GM13977 (cell line): ENCODE measurements around the gene ITIH3.

Experiments used
- DNase-seq: peaks from one replicate; pipeline ENCODE4 v3.0.0; 2012; ENCODE audit warnings: low spot score
- CTCF ChIP-seq: IDR thresholded peaks from 2 replicates; pipeline ENCODE4 v1.5.1; 2012; ENCODE audit warnings: mild to moderate bottlenecking, control low read depth; ENCODE audit not compliant: insufficient read depth; ENCODE audit errors: extremely low read depth, missing control alignments
- in situ Hi-C: fragments of 300-500 bp; cut with MboI; formaldehyde crosslinking; loops from one replicate; pipeline ENCODE4 v1.12.0; 2022; ENCODE audit warnings: low sequenced_read_pairs, low pct_unique_long_range_greater_than_20kb, mixed read lengths, inconsistent platforms; ENCODE audit not compliant: unreplicated experiment

The ITIH3 gene

DNA sequence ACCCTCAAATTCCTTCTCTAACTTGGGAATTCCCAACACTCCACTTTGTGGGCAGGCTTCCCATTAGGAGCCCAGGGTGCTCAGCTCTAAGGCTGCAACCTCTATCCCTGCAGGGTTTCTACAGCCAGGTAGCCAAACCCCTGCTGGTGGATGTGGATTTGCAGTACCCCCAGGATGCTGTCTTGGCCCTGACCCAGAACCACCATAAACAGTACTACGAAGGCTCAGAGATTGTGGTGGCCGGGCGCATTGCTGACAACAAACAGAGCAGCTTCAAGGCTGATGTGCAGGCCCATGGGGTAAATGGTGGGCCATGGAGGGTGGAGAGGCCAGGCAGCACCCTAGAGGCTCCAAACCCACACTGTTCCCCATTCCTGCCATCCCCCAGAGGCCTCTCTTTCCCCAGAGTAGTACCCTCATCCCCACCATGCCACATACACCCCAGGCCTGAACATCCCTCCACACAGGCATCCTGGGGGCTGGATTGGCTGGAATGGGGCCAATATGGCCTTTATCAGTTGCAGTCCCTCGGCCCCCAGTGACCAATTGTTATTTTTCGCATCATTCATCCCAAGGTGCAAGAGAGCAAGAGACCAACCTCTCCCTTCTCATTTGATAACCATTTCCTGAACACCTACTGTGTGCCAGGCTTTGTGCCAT, 9.5 kb upstream of the ITIH3 start:
- no peak for DNase-seq
- TF ChIP-seq CTCF: no peak
- in situ Hi-C loops: no loop called here

GRCh38 chr3:52786330-52787215, 8.0 kb upstream of the ITIH3 start:
- TF ChIP-seq CTCF: no peak
- no peak for DNase-seq
- in situ Hi-C loops: no loop called here

- in situ Hi-C loops: no loop called here
- no peak for DNase-seq
- TF ChIP-seq CTCF: no peak
Measured at GRCh38 chr3:52787246-52787645, 7.3 kb upstream of the ITIH3 start.

DNA sequence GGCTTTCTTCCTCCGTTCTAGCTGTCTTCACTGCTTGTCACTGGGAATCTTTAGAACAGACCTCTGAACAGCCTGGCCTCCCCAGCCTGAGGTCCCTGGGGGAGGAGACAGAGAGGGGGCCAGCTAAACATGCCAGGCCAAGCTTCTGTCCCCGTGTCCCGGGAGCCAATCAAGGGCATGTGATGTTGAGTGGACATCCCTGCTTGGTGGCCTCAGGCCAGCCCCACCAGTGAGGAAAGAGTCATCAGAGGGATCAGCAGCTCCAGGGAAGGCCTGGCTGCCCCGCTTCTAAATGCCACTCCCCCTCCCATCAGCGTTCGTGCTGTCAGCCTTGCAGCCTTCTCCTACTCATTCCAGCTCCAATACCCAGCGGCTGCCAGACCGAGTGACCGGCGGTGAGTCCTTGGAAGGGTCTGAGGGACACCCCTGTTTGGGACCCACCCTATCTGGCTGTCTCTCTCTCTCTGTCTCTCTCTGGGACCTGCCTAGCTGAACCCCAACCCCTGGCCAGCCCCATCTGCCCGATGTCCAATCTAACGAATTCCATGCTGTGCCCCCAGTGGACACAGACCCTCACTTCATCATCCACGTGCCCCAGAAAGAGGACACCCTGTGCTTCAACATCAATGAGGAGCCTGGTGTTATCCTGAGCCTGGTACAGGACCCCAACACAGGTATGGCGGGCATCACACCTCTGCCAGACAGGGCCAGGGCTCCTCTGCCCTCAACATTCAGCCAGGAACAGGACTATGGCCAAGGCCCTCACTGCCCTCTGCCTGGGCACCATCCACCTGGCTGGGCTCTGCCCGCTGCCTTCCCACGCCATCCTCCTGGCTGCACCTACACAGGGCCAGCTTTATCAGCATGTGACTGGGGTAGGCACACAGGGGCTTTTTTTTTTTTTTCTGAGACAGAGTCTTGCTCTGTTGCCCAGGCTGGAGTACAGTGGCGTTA, 6.6 kb upstream of the ITIH3 start:
- no peak for DNase-seq
- in situ Hi-C loops: no loop called here
- TF ChIP-seq CTCF: no peak

- DNase-seq: no peak
- TF ChIP-seq CTCF: no peak
- in situ Hi-C loops: no loop called here
Measured at GRCh38 chr3:52788890-52789745, 5.5 kb upstream of the ITIH3 start.
